ENCODE results near the gene ASAP2. TPM values are rescaled to one million over a fixed set of nuclear protein-coding genes. Genes with fewer than 3 reads are reported as not detected.

Gene ASAP2
- polyA plus RNA-seq, 1 donor from 2014 or later: 41.0 TPM

DNA sequence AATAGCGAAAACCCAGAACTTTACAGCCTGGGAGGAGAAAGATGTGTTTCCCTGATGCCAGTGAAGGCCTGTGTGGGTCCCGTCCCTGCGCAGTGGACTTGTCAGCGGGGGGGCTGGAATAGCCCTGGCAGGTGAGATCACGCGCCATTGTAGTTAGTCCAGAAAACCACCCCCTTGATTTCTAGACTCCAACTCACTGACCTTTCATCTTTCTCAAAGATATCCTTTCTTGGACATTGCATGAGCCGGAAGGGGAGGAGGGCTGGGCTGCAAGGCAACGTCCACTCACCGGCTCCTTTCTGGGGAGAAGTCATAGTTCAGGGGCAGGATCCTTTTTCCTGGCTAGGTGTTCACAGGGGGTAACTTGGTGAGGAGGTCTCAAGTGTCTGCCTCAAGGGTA, 22.3 kb upstream of the ASAP2 start (continued):
- TF ChIP-seq, protein P1, sequence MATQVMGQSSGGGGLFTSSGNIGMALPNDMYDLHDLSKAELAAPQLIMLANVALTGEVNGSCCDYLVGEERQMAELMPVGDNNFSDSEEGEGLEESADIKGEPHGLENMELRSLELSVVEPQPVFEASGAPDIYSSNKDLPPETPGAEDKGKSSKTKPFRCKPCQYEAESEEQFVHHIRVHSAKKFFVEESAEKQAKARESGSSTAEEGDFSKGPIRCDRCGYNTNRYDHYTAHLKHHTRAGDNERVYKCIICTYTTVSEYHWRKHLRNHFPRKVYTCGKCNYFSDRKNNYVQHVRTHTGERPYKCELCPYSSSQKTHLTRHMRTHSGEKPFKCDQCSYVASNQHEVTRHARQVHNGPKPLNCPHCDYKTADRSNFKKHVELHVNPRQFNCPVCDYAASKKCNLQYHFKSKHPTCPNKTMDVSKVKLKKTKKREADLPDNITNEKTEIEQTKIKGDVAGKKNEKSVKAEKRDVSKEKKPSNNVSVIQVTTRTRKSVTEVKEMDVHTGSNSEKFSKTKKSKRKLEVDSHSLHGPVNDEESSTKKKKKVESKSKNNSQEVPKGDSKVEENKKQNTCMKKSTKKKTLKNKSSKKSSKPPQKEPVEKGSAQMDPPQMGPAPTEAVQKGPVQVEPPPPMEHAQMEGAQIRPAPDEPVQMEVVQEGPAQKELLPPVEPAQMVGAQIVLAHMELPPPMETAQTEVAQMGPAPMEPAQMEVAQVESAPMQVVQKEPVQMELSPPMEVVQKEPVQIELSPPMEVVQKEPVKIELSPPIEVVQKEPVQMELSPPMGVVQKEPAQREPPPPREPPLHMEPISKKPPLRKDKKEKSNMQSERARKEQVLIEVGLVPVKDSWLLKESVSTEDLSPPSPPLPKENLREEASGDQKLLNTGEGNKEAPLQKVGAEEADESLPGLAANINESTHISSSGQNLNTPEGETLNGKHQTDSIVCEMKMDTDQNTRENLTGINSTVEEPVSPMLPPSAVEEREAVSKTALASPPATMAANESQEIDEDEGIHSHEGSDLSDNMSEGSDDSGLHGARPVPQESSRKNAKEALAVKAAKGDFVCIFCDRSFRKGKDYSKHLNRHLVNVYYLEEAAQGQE (IDR thresholded peaks at IDR 0.05; ENCODE audit: borderline replicate concordance): no peak
- TF ChIP-seq EP300 (conservative IDR thresholded peaks at IDR 0.05; ENCODE audit: poor library complexity, severe bottlenecking): no peak

DNA sequence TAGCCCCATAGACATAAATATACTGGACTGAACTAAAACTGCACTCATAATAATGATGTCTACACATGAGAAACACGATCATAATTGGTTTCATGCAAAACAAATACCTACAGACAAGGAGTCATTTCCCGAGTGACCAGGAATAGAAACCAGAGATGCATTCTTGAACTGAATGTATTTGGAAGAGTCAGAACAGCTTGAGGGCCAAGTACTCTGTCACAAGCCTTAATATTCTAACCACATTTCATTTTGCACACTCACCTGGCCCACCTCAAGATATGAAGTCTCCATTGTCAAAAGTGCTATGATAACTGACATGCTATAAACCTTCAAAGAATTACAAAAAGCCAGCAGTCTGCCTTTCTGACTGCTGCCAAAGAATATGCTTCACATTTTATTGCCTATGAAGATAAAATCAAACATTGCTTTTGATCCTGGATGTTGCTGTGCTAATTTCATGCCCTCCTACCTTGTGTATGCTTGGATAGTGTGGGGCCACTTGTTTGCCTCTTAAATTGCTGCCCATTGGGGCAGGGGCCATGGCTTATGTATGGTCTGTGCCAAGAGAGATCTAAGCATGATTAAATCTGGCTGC, 18.9 kb upstream of the ASAP2 start:
- Histone ChIP-seq H3K9me3 (ENCODE audit: low read length) (no peaks in the 10 kb centered on the region), H3K27me3 (ENCODE audit: insufficient read depth, low read depth, low read length) (no peaks in the 10 kb centered on the region), H3K4me2 (ENCODE audit: low read length) (no peak overlapping the region), H3K36me3 (ENCODE audit: insufficient read depth, low read length) (no peaks in the 10 kb centered on the region), H3K4me3 (ENCODE audit: low read length) (no peak overlapping the region), H3K9ac (ENCODE audit: low read length) (no peak overlapping the region), H4K20me1 (ENCODE audit: insufficient read depth) (no peaks in the 10 kb centered on the region), H2AFZ (ENCODE audit: low read depth, low read length) (no peak overlapping the region), H3K79me2 (replicated peaks; ENCODE audit: insufficient read depth, low read length) (no peaks in the 10 kb centered on the region), H3F3A (ENCODE audit: insufficient read depth, low read length, poor library complexity, severe bottlenecking) (no peaks in the 10 kb centered on the region), H3K9me2 (ENCODE audit: insufficient read depth, low read length) (no peaks in the 10 kb centered on the region), H3K27ac (ENCODE audit: low read length) (no peak overlapping the region)
- TF ChIP-seq TAF1 (IDR thresholded peaks at IDR 0.05; ENCODE audit: low read depth): no peak

GRCh38 chr2:9188823-9189222, 17.8 kb upstream of the ASAP2 start:
- no peak overlapping the region for H3K27ac ChIP-seq (ENCODE audit: low read length)
- H3K9me3 ChIP-seq (ENCODE audit: low read length): no peaks in the 10 kb centered on the region
- H3K27me3 ChIP-seq (ENCODE audit: insufficient read depth, low read depth, low read length): no peaks in the 10 kb centered on the region
- no peaks in the 10 kb centered on the region for H4K20me1 ChIP-seq (ENCODE audit: insufficient read depth)
- H3K79me2 ChIP-seq (replicated peaks; ENCODE audit: insufficient read depth, low read length): no peaks in the 10 kb centered on the region
- no peak overlapping the region for H3K4me3 ChIP-seq (ENCODE audit: low read length)
- H2AFZ ChIP-seq (ENCODE audit: low read depth, low read length): no peak overlapping the region
- H3K9me2 ChIP-seq (ENCODE audit: insufficient read depth, low read length): no peaks in the 10 kb centered on the region
- no peak overlapping the region for H3K4me2 ChIP-seq (ENCODE audit: low read length)
- H3K36me3 ChIP-seq (ENCODE audit: insufficient read depth, low read length): no peaks in the 10 kb centered on the region
- no peak overlapping the region for H3K9ac ChIP-seq (ENCODE audit: low read length)
- H3F3A ChIP-seq (ENCODE audit: insufficient read depth, low read length, poor library complexity, severe bottlenecking): no peaks in the 10 kb centered on the region
- no peak for TF ChIP-seq SMC3 (conservative IDR thresholded peaks at IDR 0.05; ENCODE audit: poor library complexity)
- no peak for TF ChIP-seq RAD21 (conservative IDR thresholded peaks at IDR 0.05)
- TF ChIP-seq, protein P1 (IDR thresholded peaks at IDR 0.05; ENCODE audit: borderline replicate concordance): no peak
- no peak for TF ChIP-seq EZH2 (IDR thresholded peaks at IDR 0.05; ENCODE audit: borderline replicate concordance, insufficient read depth, low read length, poor library complexity, severe bottlenecking)
